Measurements from ENCODE around the gene AKR1D1.
"Not testable (repeated sequence)": the region's sequence is repeated elsewhere in the genome, so short reads cannot be mapped to it uniquely, and the experiment has no call there.

The AKR1D1 gene

GRCh38 chr7:138125598-138126111, 49.4 kb downstream of the AKR1D1 start:
- DNase-seq, result peak in 1 of 2 experiments; percentile 20

GRCh38 chr7:138126928-138127327, 50.7 kb downstream of the AKR1D1 start:
- DNase-seq, result no peak

- DNase-seq, result no peak
Measured at GRCh38 chr7:138127996-138128395, 51.7 kb downstream of the AKR1D1 start.

- no peak for DNase-seq
Measured at GRCh38 chr7:138129551-138130165, 53.4 kb downstream of the AKR1D1 start.

GRCh38 chr7:138137423-138138171, 61.3 kb downstream of the AKR1D1 start:
- no peak for DNase-seq

GRCh38 chr7:138138244-138138643, 62.0 kb downstream of the AKR1D1 start:
- DNase-seq, result no peak

GRCh38 chr7:138142583-138143201, 66.4 kb downstream of the AKR1D1 start:
- DNase-seq, result no peak

- no peak for DNase-seq
Measured at GRCh38 chr7:138144958-138145357, 68.7 kb downstream of the AKR1D1 start.

- not testable (repeated sequence) for DNase-seq
Measured at GRCh38 chr7:138146221-138146620, 70.0 kb downstream of the AKR1D1 start.

GRCh38 chr7:138146757-138147734, 70.8 kb downstream of the AKR1D1 start:
- DNase-seq, result peak; percentile 19 to 30

- no peak for DNase-seq
Measured at GRCh38 chr7:138151731-138152577, 75.7 kb downstream of the AKR1D1 start.

GRCh38 chr7:138154661-138155060, 78.4 kb downstream of the AKR1D1 start:
- no peak for DNase-seq

GRCh38 chr7:138157702-138158101, 81.4 kb downstream of the AKR1D1 start:
- DNase-seq, result no peak

- no peak for DNase-seq
Measured at GRCh38 chr7:138158739-138159528, 82.7 kb downstream of the AKR1D1 start.

- DNase-seq, result peak; percentile 89
Measured at GRCh38 chr7:138161600-138162081, 85.4 kb downstream of the AKR1D1 start.

- no peak for DNase-seq
Measured at GRCh38 chr7:138162236-138162635, 86.0 kb downstream of the AKR1D1 start.

- DNase-seq, result no peak
Measured at GRCh38 chr7:138163800-138164199, 87.5 kb downstream of the AKR1D1 start.

GRCh38 chr7:138164804-138165203, 88.5 kb downstream of the AKR1D1 start:
- DNase-seq, result no peak

- no peak for DNase-seq
Measured at GRCh38 chr7:138166681-138167080, 90.4 kb downstream of the AKR1D1 start.

GRCh38 chr7:138167222-138167621, 91.0 kb downstream of the AKR1D1 start:
- no peak for DNase-seq

- no peak for DNase-seq
Measured at GRCh38 chr7:138167869-138168296, 91.6 kb downstream of the AKR1D1 start.

All from Kasumi-1 (cell line).